Neural crest cell (in vitro differentiated cells): ENCODE measurements around the gene ZNF142. TPM values are rescaled to one million over a fixed set of nuclear protein-coding genes. Genes with fewer than 3 reads are reported as not detected.

Source experiments
- DNase-seq: peaks from one replicate; pipeline ENCODE4 v3.0.0; 2021; ENCODE audit warnings: low read depth, mixed read lengths, low spot score
- H3K27ac Mint-ChIP-seq: one replicate; pipeline ENCODE4 v1.8.0; 2021; ENCODE audit warnings: mild to moderate bottlenecking, mixed read lengths; ENCODE audit not compliant: unreplicated experiment
- H3K27me3 Mint-ChIP-seq: 2 replicates; pipeline ENCODE4 v1.8.0; 2021; ENCODE audit warnings: low read depth, mild to moderate bottlenecking, mixed read lengths
- H3K36me3 Mint-ChIP-seq: 2 replicates; pipeline ENCODE4 v1.8.0; 2021; ENCODE audit warnings: low read depth, mild to moderate bottlenecking, mixed read lengths
- H3K4me1 Mint-ChIP-seq: 2 replicates; pipeline ENCODE4 v1.8.0; 2021; ENCODE audit warnings: mixed read lengths
- H3K4me3 Mint-ChIP-seq: one replicate; pipeline ENCODE4 v1.8.0; 2021; ENCODE audit warnings: mild to moderate bottlenecking, mixed read lengths
- H3K9me3 Mint-ChIP-seq: 2 replicates; pipeline ENCODE4 v1.8.0; 2021; ENCODE audit warnings: mixed read lengths
- CTCF ChIP-seq: fragments of 200-600 bp; sonication (generic); conservative IDR thresholded peaks from 2 replicates; pipeline ENCODE4 v1.5.0; 2021; ENCODE audit warnings: antibody characterized with exemption, mild to moderate bottlenecking
- total RNA-seq: library from RNA; stranded (reverse); gene quantifications from 2 replicates; pipeline ENCODE4 v1.2.1, GENCODE V29; 2021

ZNF142 gene
- total RNA-seq, 1 donor from 2014 or later: 58.2 TPM

GRCh38 chr2:218642121-218642656 is 17.2 kb downstream of the ZNF142 start:
- Mint-ChIP-seq H3K9me3 (no peaks in the 10 kb centered on the region), H3K4me1 (no peaks in the 10 kb centered on the region), H3K4me3 (no peak overlapping the region), H3K27me3 (no peaks in the 10 kb centered on the region), H3K36me3 (peaks cover 14% of the 10 kb centered on the region), H3K27ac (no peak overlapping the region)
- no peak for DNase-seq
- TF ChIP-seq CTCF: no peak

- Mint-ChIP-seq H3K27me3 (no peaks in the 10 kb centered on the region), H3K27ac (no peak overlapping the region), H3K4me3 (no peak overlapping the region), H3K36me3 (peaks cover 18% of the 10 kb centered on the region), H3K9me3 (no peaks in the 10 kb centered on the region), H3K4me1 (no peaks in the 10 kb centered on the region)
- no peak for TF ChIP-seq CTCF
- DNase-seq: no peak
Observed at GRCh38 chr2:218638372-218638771, 21.1 kb downstream of the ZNF142 start.

- Mint-ChIP-seq H3K4me1 (no peaks in the 10 kb centered on the region), H3K27ac (no peak overlapping the region), H3K36me3 (peaks cover 16% of the 10 kb centered on the region), H3K27me3 (no peaks in the 10 kb centered on the region), H3K4me3 (no peak overlapping the region), H3K9me3 (no peaks in the 10 kb centered on the region)
- no peak for DNase-seq
- TF ChIP-seq CTCF: no peak
Observed at GRCh38 chr2:218635719-218636118, 23.7 kb downstream of the ZNF142 start.

- Mint-ChIP-seq H3K4me1 (no peaks in the 10 kb centered on the region), H3K27ac (no peak overlapping the region), H3K9me3 (no peaks in the 10 kb centered on the region), H3K36me3 (peaks cover 12% of the 10 kb centered on the region), H3K27me3 (no peaks in the 10 kb centered on the region), H3K4me3 (no peak overlapping the region)
- DNase-seq: no peak
- TF ChIP-seq CTCF: no peak
Observed at GRCh38 chr2:218631837-218632236, 27.6 kb downstream of the ZNF142 start.

GRCh38 chr2:218627939-218628338 is 31.5 kb downstream of the ZNF142 start:
- H3K27ac Mint-ChIP-seq: no peak overlapping the region
- no peak for TF ChIP-seq CTCF
- H3K4me1 Mint-ChIP-seq: no peaks in the 10 kb centered on the region
- H3K36me3 Mint-ChIP-seq: no peaks in the 10 kb centered on the region
- H3K9me3 Mint-ChIP-seq: no peaks in the 10 kb centered on the region
- no peak overlapping the region for H3K4me3 Mint-ChIP-seq
- no peak for DNase-seq
- H3K27me3 Mint-ChIP-seq: no peaks in the 10 kb centered on the region
